Measurements from ENCODE around the gene CTDSP2. TPM values are rescaled to one million over a fixed set of nuclear protein-coding genes. Genes with fewer than 3 reads are reported as not detected.

Gene CTDSP2
- polyA plus RNA-seq, 2 of the 4 experiments (the other 2 are of a cell fraction) = 31.3 to 87.7 TPM

DNA sequence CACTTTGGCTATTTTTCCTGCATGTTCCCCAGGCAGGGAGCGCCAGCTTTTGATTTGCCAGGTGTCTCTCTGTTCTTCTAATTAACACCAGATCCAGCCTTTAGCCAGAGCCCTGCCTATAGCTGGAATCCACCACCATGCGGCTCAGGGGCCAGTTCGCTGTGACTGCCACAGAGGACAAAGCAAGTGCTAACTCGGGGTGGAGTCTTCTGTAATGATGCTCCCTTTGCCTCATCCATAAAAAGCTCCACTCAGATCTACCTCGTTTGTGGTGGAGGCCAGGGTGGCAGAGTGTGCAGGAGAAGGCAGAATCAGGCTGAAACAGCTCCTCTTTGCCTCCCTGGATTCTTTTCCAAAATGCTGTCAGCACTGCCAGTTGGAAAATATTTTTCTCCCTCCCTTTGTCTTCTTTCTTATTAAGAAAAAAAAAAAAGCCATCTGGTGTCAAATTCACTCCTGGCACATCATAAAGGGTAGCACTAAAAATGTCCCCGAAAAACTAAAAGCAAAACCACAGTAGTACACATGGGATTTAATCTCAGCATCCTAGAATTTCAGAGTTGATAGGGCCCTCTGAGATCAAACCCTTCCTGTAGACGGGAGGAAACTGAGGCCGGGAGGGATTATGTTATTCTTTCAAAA, 18.0 kb upstream of the CTDSP2 start:
- TF ChIP-seq HOXB5 (CRISPR knock-in tag; IDR thresholded peaks at IDR 0.05) (no peak), SREBF2 (IDR thresholded peaks at IDR 0.05) (no peak), CBX2 (IDR thresholded peaks at IDR 0.05; ENCODE audit: borderline replicate concordance, low read depth) (no peak), MAFK (IDR thresholded peaks at IDR 0.05; ENCODE audit: partially characterized antibody) (no peak), ESRRA (IDR thresholded peaks at IDR 0.05; ENCODE audit: borderline replicate concordance, low read length) (no peak), BCL3 (IDR thresholded peaks at IDR 0.05) (no peak), ZC3H11A (IDR thresholded peaks at IDR 0.05) (no peak), RNF2 (IDR thresholded peaks at IDR 0.05; ENCODE audit: borderline replicate concordance, low read depth) (no peak), JUNB (IDR thresholded peaks at IDR 0.05) (no peak)
- TF ChIP-seq, protein P1, sequence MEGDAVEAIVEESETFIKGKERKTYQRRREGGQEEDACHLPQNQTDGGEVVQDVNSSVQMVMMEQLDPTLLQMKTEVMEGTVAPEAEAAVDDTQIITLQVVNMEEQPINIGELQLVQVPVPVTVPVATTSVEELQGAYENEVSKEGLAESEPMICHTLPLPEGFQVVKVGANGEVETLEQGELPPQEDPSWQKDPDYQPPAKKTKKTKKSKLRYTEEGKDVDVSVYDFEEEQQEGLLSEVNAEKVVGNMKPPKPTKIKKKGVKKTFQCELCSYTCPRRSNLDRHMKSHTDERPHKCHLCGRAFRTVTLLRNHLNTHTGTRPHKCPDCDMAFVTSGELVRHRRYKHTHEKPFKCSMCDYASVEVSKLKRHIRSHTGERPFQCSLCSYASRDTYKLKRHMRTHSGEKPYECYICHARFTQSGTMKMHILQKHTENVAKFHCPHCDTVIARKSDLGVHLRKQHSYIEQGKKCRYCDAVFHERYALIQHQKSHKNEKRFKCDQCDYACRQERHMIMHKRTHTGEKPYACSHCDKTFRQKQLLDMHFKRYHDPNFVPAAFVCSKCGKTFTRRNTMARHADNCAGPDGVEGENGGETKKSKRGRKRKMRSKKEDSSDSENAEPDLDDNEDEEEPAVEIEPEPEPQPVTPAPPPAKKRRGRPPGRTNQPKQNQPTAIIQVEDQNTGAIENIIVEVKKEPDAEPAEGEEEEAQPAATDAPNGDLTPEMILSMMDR (IDR thresholded peaks at IDR 0.05) = no peak
- TF ChIP-seq, protein P2, sequence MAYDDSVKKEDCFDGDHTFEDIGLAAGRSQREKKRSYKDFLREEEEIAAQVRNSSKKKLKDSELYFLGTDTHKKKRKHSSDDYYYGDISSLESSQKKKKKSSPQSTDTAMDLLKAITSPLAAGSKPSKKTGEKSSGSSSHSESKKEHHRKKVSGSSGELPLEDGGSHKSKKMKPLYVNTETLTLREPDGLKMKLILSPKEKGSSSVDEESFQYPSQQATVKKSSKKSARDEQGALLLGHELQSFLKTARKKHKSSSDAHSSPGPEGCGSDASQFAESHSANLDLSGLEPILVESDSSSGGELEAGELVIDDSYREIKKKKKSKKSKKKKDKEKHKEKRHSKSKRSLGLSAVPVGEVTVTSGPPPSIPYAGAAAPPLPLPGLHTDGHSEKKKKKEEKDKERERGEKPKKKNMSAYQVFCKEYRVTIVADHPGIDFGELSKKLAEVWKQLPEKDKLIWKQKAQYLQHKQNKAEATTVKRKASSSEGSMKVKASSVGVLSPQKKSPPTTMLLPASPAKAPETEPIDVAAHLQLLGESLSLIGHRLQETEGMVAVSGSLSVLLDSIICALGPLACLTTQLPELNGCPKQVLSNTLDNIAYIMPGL (CRISPR knock-in tag; IDR thresholded peaks at IDR 0.05; ENCODE audit: borderline replicate concordance) = no peak
- Histone ChIP-seq H3K4me3 (peak overlapping the region; percentile 49), H3K9me3 (no peaks in the 10 kb centered on the region), H3K4me2 (peak overlapping the region; percentile 76), H3K4me1 (peaks cover 25% of the 10 kb centered on the region), H3K27ac (peak overlapping the region; percentile 93 to 99)
- WGBS (ENCODE audit: missing lambda C conversion rate) = 43% methylated on average over 8 of the region's 8 CpGs
- ATAC-seq = peak; percentile 21 to 28; a peak in 4 of 6 replicates
- DNase-seq (ENCODE audit: low read depth in 1 of 2, low spot score in 1 of 2) = peak in 1 of 2 experiments; percentile 40
- POLR2A ChIA-PET = interaction anchor here (0.7 to 4.1 kb wide), 20 partner anchors 8 to 561 kb away, joined by 3 to 69 read pairs (median 8); partner anchors contain the start of genes CTDSP2, EEF1AKMT3 and METTL1
- CTCF ChIA-PET = interaction anchor here (0.9 to 2.7 kb wide), 12 partner anchors 8 to 108 kb away, joined by 3 to 16 read pairs (median 7); no protein-coding TSS in a partner anchor
- no peak for FAIRE-seq

GRCh38 chr12:57863676-57864075, 17.1 kb upstream of the CTDSP2 start:
- Histone ChIP-seq H3K4me2 (no peak overlapping the region), H3K4me1 (peaks cover 25% of the 10 kb centered on the region), H3K4me3 (no peak overlapping the region), H3K9me3 (no peaks in the 10 kb centered on the region), H3K27ac (0 out of 6 replicates have a peak overlapping the region, but pooled peaks of 1 of the 2 experiments have one; percentile 99)
- CTCF ChIA-PET = interaction anchor here (0.8 to 2.7 kb wide), 8 partner anchors 9 to 41 kb away, joined by 3 to 16 read pairs (median 6); no protein-coding TSS in a partner anchor
- POLR2A ChIA-PET = interaction anchor here (1.9 to 4.1 kb wide), 3 partner anchors 17 to 92 kb away, joined by 5 to 69 read pairs (median 62); partner anchors contain the start of genes CTDSP2, EEF1AKMT3 and METTL1
- DNase-seq (ENCODE audit: low read depth in 1 of 2, low spot score in 1 of 2) = no peak
- 95% methylated on average over 1 of the region's 1 CpG for WGBS (ENCODE audit: missing lambda C conversion rate)
- no peak for FAIRE-seq
- no peak for ATAC-seq
- TF ChIP-seq HOXA7 (CRISPR knock-in tag; IDR thresholded peaks at IDR 0.05) (no peak), TFCP2L1 (CRISPR knock-in tag; IDR thresholded peaks at IDR 0.05) (no peak), HOXB5 (CRISPR knock-in tag; IDR thresholded peaks at IDR 0.05) (no peak), TP53 (CRISPR knock-in tag; IDR thresholded peaks at IDR 0.05) (no peak), EHMT2 (IDR thresholded peaks at IDR 0.05; ENCODE audit: low read depth) (no peak), MAZ (IDR thresholded peaks at IDR 0.05; ENCODE audit: borderline replicate concordance, low read depth, low read length) (no peak), RCOR1 (IDR thresholded peaks at IDR 0.05; ENCODE audit: low read depth, low read length) (no peak), NPAS2 (CRISPR knock-in tag; IDR thresholded peaks at IDR 0.05; ENCODE audit: borderline replicate concordance) (no peak), EHF (CRISPR knock-in tag; IDR thresholded peaks at IDR 0.05) (no peak)
- TF ChIP-seq, protein P2 (CRISPR knock-in tag; IDR thresholded peaks at IDR 0.05; ENCODE audit: borderline replicate concordance) = no peak
- TF ChIP-seq, protein P1 (IDR thresholded peaks at IDR 0.05) = no peak
- TF ChIP-seq, protein P3, sequence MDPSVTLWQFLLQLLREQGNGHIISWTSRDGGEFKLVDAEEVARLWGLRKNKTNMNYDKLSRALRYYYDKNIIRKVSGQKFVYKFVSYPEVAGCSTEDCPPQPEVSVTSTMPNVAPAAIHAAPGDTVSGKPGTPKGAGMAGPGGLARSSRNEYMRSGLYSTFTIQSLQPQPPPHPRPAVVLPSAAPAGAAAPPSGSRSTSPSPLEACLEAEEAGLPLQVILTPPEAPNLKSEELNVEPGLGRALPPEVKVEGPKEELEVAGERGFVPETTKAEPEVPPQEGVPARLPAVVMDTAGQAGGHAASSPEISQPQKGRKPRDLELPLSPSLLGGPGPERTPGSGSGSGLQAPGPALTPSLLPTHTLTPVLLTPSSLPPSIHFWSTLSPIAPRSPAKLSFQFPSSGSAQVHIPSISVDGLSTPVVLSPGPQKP (IDR thresholded peaks at IDR 0.05; ENCODE audit: low read depth, low read length) = no peak
